Stimulated activated CD4-positive, alpha-beta T cell treated with anti-CD3 and anti-CD28 coated beads, Interleukin-4, amount 100 ng/mL, for 1 hour (primary cell): Measurements from ENCODE around the gene MEGF8.

ENCODE experiments used
- DNase-seq: peaks from one replicate; pipeline ENCODE4 v3.0.0-alpha.2; 2020

MEGF8 gene

GRCh38 chr19:42392165-42392564 lies 66.7 kb downstream of the MEGF8 start:
- DNase-seq = no peak

GRCh38 chr19:42394751-42395150 lies 69.3 kb downstream of the MEGF8 start:
- no peak for DNase-seq

- DNase-seq = peak; percentile 91
These were observed 71.2 kb downstream of the MEGF8 start for GRCh38 chr19:42396381-42397262.

GRCh38 chr19:42397263-42398166 lies 72.1 kb downstream of the MEGF8 start:
- no peak for DNase-seq

GRCh38 chr19:42400404-42400803 lies 75.0 kb downstream of the MEGF8 start:
- no peak for DNase-seq

GRCh38 chr19:42401365-42402303 lies 76.2 kb downstream of the MEGF8 start:
- DNase-seq = peak; percentile 81

GRCh38 chr19:42402376-42403116 lies 77.1 kb downstream of the MEGF8 start:
- DNase-seq = no peak

- no peak for DNase-seq
These were observed 78.2 kb downstream of the MEGF8 start for GRCh38 chr19:42403586-42403985.

GRCh38 chr19:42406111-42406510 lies 80.7 kb downstream of the MEGF8 start:
- no peak for DNase-seq

GRCh38 chr19:42407085-42407815 lies 81.8 kb downstream of the MEGF8 start:
- no peak for DNase-seq

- DNase-seq = no peak
These were observed 82.4 kb downstream of the MEGF8 start for GRCh38 chr19:42407816-42408175.

GRCh38 chr19:42409477-42409876 lies 84.0 kb downstream of the MEGF8 start:
- no peak for DNase-seq

- DNase-seq = no peak
These were observed 84.9 kb downstream of the MEGF8 start for GRCh38 chr19:42410371-42410770.

GRCh38 chr19:42411581-42412178 lies 86.2 kb downstream of the MEGF8 start:
- DNase-seq = no peak

GRCh38 chr19:42412227-42412626 lies 86.8 kb downstream of the MEGF8 start:
- DNase-seq = no peak

GRCh38 chr19:42412661-42413076 lies 87.2 kb downstream of the MEGF8 start:
- DNase-seq = no peak

GRCh38 chr19:42419309-42419708 lies 93.9 kb downstream of the MEGF8 start:
- DNase-seq = no peak

GRCh38 chr19:42420055-42420544 lies 94.7 kb downstream of the MEGF8 start:
- peak; percentile 79 for DNase-seq

GRCh38 chr19:42421101-42421500 lies 95.7 kb downstream of the MEGF8 start:
- no peak for DNase-seq

GRCh38 chr19:42421591-42422031 lies 96.2 kb downstream of the MEGF8 start:
- DNase-seq = no peak
